GM12892 (cell line): ENCODE measurements around the gene SP4.

Experiments used
- POLR2A ChIP-seq: IDR thresholded peaks from 2 replicates; pipeline ENCODE4 v1.6.1; 2011; ENCODE audit warnings: low read depth, low read length, control low read depth
- POLR2AphosphoS5 ChIP-seq: IDR thresholded peaks from 2 replicates; pipeline ENCODE4 v1.6.1; 2011; ENCODE audit warnings: low read depth, low read length, control low read depth

- TF ChIP-seq POLR2A (no peak), POLR2AphosphoS5 (no peak)
These were observed 44.4 kb upstream of the SP4 start for GRCh38 chr7:21383227-21384220.
